Measurements from ENCODE around the gene MFSD12.

- TF ChIP-seq CTCF (IDR thresholded peaks at IDR 0.05; ENCODE audit: low read depth, low read length) (no peak), MAX (IDR thresholded peaks at IDR 0.05; ENCODE audit: low read depth, low read length) (no peak)
Measured at GRCh38 chr19:3538965-3539755, 18.2 kb downstream of the MFSD12 start, which contains the start of gene TEKTIP1.
